Cardiac fibroblast (primary cell): Measurements from ENCODE around the gene C19orf12.

Source experiments
- DNase-seq, 2 donors: peaks; one replicate each; pipeline versions ENCODE4 v3.0.0 to v3.0.0-alpha.2; 2010; ENCODE audit warnings: low read depth in 2 of 2
- H3K4me3 ChIP-seq, 2 donors: replicated peaks in 1 of 2; 1 replicate in 1 of 2; 2 replicates in 1 of 2; pipeline ENCODE4 v1.5.1; 2011; ENCODE audit warnings: low read depth in 2 of 2, low read length in 2 of 2, mild to moderate bottlenecking in 2 of 2, moderate library complexity in 1 of 2
- CTCF ChIP-seq: IDR thresholded peaks from one replicate; pipeline ENCODE4 v1.5.1; 2011; ENCODE audit warnings: low read depth, mild to moderate bottlenecking, low read length, inconsistent platforms

The C19orf12 gene

GRCh38 chr19:29678484-29679106 lies 36.5 kb downstream of the C19orf12 start:
- DNase-seq: no peak
- H3K4me3 ChIP-seq: no peak overlapping the region

GRCh38 chr19:29677001-29677817 lies 37.9 kb downstream of the C19orf12 start:
- no peak overlapping the region for H3K4me3 ChIP-seq
- no peak for DNase-seq
- no peak for TF ChIP-seq CTCF

More at GRCh38 chr19:29678484-29679106, 36.5 kb downstream of the C19orf12 start:
- no peak for TF ChIP-seq CTCF

GRCh38 chr19:29676586-29676985 lies 38.5 kb downstream of the C19orf12 start:
- TF ChIP-seq CTCF: no peak
- no peak for DNase-seq
- no peak overlapping the region for H3K4me3 ChIP-seq

GRCh38 chr19:29675650-29676186 lies 39.3 kb downstream of the C19orf12 start:
- no peak for DNase-seq
- H3K4me3 ChIP-seq: no peak overlapping the region
- no peak for TF ChIP-seq CTCF

- DNase-seq: no peak
- H3K4me3 ChIP-seq: no peak overlapping the region
- TF ChIP-seq CTCF: no peak
Measured at GRCh38 chr19:29675120-29675649, 39.9 kb downstream of the C19orf12 start.

GRCh38 chr19:29674374-29675119 lies 40.5 kb downstream of the C19orf12 start:
- no peak for TF ChIP-seq CTCF
- H3K4me3 ChIP-seq: no peak overlapping the region
- DNase-seq: no peak
